HCT116 (cell line): ENCODE data around the gene RIPK4. TPM values are rescaled to one million over a fixed set of nuclear protein-coding genes. Genes with fewer than 3 reads are reported as not detected.
"Not testable (repeated sequence)": the region's sequence is repeated elsewhere in the genome, so short reads cannot be mapped to it uniquely, and the experiment has no call there.

Experiments used
- ATAC-seq: fragments of 200-7000 bp; cut with Tn5 transposase; 2 replicates; pipeline ENCODE4 v1.9.1; 2020; ENCODE audit warnings: mild to moderate bottlenecking, moderate library complexity
- BruUV-seq: library from RNA; stranded (reverse); fragments of 400-500 nt; replicated peaks from 2 replicates; lab custom pipeline; 2021; lab: Mats Ljungman, UMichigan
- CTCF ChIA-PET: fragments of 300-600 bp; sonication (Branson Sonifier 250); formaldehyde crosslinking; loops from one replicate; lab custom pipeline; 2021; ENCODE audit warnings: antibody characterized with exemption; lab: Charles Lee
- POLR2A ChIA-PET: fragments of 300-600, 350-600 bp; sonication (Branson Sonifier 250); formaldehyde crosslinking; loops from one replicate; lab custom pipeline; 2021; ENCODE audit warnings: antibody characterized with exemption; lab: Charles Lee
- RAD21 ChIA-PET, 2 experiments: fragments of 300-600 bp; sonication (Branson Sonifier 250); formaldehyde crosslinking; loops; one replicate each; lab custom pipeline; 2023; ENCODE audit warnings: low total read pairs in 2 of 2; ENCODE audit not compliant: uncharacterized antibody in 2 of 2, unreplicated experiment in 2 of 2, low non-redundant PET in 1 of 2; lab: Charles Lee
- DNase-seq: peaks from one replicate; pipeline ENCODE4 v3.0.0-alpha.2; 2010; ENCODE audit warnings: low read depth, low spot score
- H2AFZ ChIP-seq: fragments of 200-600 bp; shearing (Covaris generic), sonication (generic); 2 replicates; pipeline ENCODE4 v1.6.1; 2017; ENCODE audit warnings: low read depth, mixed run types, mixed read lengths, antibody characterized with exemption, low read length; ENCODE audit not compliant: poor library complexity, severe bottlenecking
- H3K27ac ChIP-seq: 2 replicates; pipeline ENCODE4 v1.5.1; 2012; ENCODE audit warnings: low read depth, low read length
- H3K27me3 ChIP-seq: fragments of 200-600 bp; sonication (generic); 2 replicates; pipeline ENCODE4 v1.6.1; 2016; ENCODE audit warnings: mixed run types, low read length, mixed read lengths; ENCODE audit not compliant: insufficient read depth
- H3K36me3 ChIP-seq, 2 experiments: fragments of 200-500 bp in 1 of 2; fragments of 200-600 bp in 1 of 2; sonication (Bioruptor generic) in 1 of 2; sonication (generic) in 1 of 2; 2 replicates each; pipeline versions ENCODE4 v1.5.1 to v1.6.1; 2014 to 2016; ENCODE audit warnings: low read length in 2 of 2, inconsistent platforms in 1 of 2, mixed read lengths in 1 of 2, mixed run types in 1 of 2; ENCODE audit not compliant: insufficient read depth in 2 of 2, control insufficient read depth in 1 of 2
- H3K4me1 ChIP-seq, 2 experiments: fragments of 200-600 bp in 1 of 2; sonication (generic) in 1 of 2; 2 replicates each; pipeline versions ENCODE4 v1.5.1 to v1.6.1; 2012 to 2017; ENCODE audit warnings: low read length in 2 of 2, inconsistent platforms in 1 of 2, mild to moderate bottlenecking in 1 of 2, mixed read lengths in 1 of 2, mixed run types in 1 of 2, moderate library complexity in 1 of 2; ENCODE audit not compliant: insufficient read depth in 2 of 2, control insufficient read depth in 1 of 2
- H3K4me2 ChIP-seq: fragments of 200-600 bp; sonication (generic); 2 replicates; pipeline ENCODE4 v1.6.1; 2017; ENCODE audit warnings: mixed run types, low read length, mixed read lengths
- H3K4me3 ChIP-seq, 2 experiments: fragments of 200-600 bp in 1 of 2; sonication (generic) in 1 of 2; replicated peaks in 1 of 2; 2 replicates each; pipeline ENCODE4 v1.5.1; 2011 to 2016; ENCODE audit warnings: low read length in 2 of 2, control low read depth in 1 of 2, low read depth in 1 of 2, mild to moderate bottlenecking in 1 of 2, mixed read lengths in 1 of 2, mixed run types in 1 of 2
- H3K79me2 ChIP-seq: fragments of 200-600 bp; sonication (generic); 2 replicates; pipeline ENCODE4 v1.6.1; 2017; ENCODE audit warnings: mild to moderate bottlenecking, mixed run types, low read length, moderate library complexity, mixed read lengths; ENCODE audit not compliant: insufficient read depth
- H3K9ac ChIP-seq: fragments of 200-600 bp; sonication (generic); 2 replicates; pipeline ENCODE4 v1.6.1; 2016; ENCODE audit warnings: low read length, mixed read lengths
- H3K9me2 ChIP-seq: fragments of 200-600 bp; sonication (generic), shearing (Covaris generic); 2 replicates; pipeline ENCODE4 v1.6.1; 2017; ENCODE audit warnings: mixed run types, mild to moderate bottlenecking, moderate library complexity; ENCODE audit not compliant: insufficient read depth
- H3K9me3 ChIP-seq, 2 experiments: fragments of 200-500 bp in 1 of 2; fragments of 200-600 bp in 1 of 2; sonication (Bioruptor generic) in 1 of 2; sonication (generic) in 1 of 2; 2 replicates each; pipeline ENCODE4 v1.6.1; 2014 to 2017; ENCODE audit warnings: low read length in 2 of 2, mixed read lengths in 2 of 2, inconsistent platforms in 1 of 2, low read depth in 1 of 2, mild to moderate bottlenecking in 1 of 2, mixed run types in 1 of 2, moderate library complexity in 1 of 2; ENCODE audit not compliant: control insufficient read depth in 1 of 2, insufficient read depth in 1 of 2
- H4K20me1 ChIP-seq: fragments of 200-600 bp; sonication (generic), shearing (Covaris generic); 2 replicates; pipeline ENCODE4 v1.6.1; 2017; ENCODE audit warnings: mixed run types, mild to moderate bottlenecking, moderate library complexity; ENCODE audit not compliant: insufficient read depth
- CBX3 ChIP-seq: IDR thresholded peaks from 2 replicates; pipeline ENCODE4 v1.6.1; 2012; ENCODE audit warnings: low read depth
- EZH2 ChIP-seq: fragments of 200-600 bp; sonication (generic); IDR thresholded peaks from 2 replicates; pipeline ENCODE4 v1.6.1; 2017; ENCODE audit warnings: antibody characterized with exemption, mixed run types
- FOSL1 ChIP-seq: IDR thresholded peaks from 2 replicates; pipeline ENCODE4 v1.6.1; 2012; ENCODE audit warnings: low read depth
- POLR2A ChIP-seq: IDR thresholded peaks from 2 replicates; pipeline ENCODE4 v1.7.0; 2011; ENCODE audit warnings: borderline replicate concordance; ENCODE audit not compliant: insufficient read depth, insufficient read length; ENCODE audit errors: extremely low read depth
- RAD21 ChIP-seq: IDR thresholded peaks from 2 replicates; pipeline ENCODE4 v1.6.1; 2012; ENCODE audit warnings: low read depth, mild to moderate bottlenecking
- YY1 ChIP-seq: IDR thresholded peaks from 2 replicates; pipeline ENCODE4 v1.6.1; 2011; ENCODE audit warnings: low read length, low read depth, moderate library complexity, mild to moderate bottlenecking; ENCODE audit not compliant: insufficient replicate concordance; ENCODE audit errors: extremely low read depth
- intact Hi-C: fragments of 100-400 bp; cut with micrococcal nuclease; formaldehyde crosslinking; loops from 2 replicates; pipeline ENCODE4 v1.10.0; 2022
- total RNA-seq: library from RNA; stranded (reverse); gene quantifications from one replicate; pipeline ENCODE4 v1.2.1, GENCODE V29; 2021; ENCODE audit not compliant: unreplicated experiment
- TF ChIP-seq, protein P1 (sequence below): IDR thresholded peaks from 2 replicates; pipeline ENCODE4 v1.6.1; 2012
- TF ChIP-seq, protein P2 (sequence below): IDR thresholded peaks from 2 replicates; pipeline ENCODE4 v1.6.1; 2012; ENCODE audit warnings: low read depth
- TF ChIP-seq, protein P3 (sequence below): IDR thresholded peaks from 2 replicates; pipeline ENCODE4 v1.6.1; 2011; ENCODE audit warnings: mild to moderate bottlenecking, low read length, moderate library complexity; ENCODE audit not compliant: insufficient replicate concordance; ENCODE audit errors: extremely low read depth

Gene RIPK4
- total RNA-seq, 1 experiment from 2014 or later, result 9.9 TPM

DNA sequence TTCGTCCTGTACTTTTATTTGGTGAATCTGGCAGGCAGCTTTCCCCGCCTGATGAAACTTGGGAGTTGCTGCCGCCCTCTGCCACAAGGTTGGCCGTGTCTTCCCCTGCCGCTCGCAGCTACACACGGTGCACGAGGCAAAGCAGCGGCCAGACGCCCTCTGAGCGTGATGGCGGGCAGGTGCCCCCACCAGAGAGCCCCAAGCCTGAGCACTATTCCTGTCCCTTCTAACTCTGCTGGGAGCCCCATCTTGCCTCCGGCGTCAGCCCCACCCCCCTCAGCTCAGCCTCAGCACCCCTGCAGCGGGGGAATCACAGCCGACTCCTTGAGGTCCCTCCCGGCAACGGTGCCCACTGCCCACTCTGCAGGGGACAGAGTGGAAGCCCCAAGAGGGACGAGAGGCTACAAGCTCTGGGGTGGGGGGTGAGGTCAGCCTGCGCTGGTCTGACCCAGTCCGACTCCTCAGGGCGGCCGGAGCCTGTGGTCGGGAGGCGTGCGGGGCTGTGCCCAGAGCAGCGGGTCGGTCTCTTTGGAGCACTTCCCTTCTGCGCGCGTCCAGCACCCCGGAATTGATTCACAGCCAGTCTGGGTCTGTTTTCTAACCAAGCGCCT is 41.3 kb downstream of the RIPK4 start:
- POLR2A ChIA-PET, result no interaction called here
- CTCF ChIA-PET, result no interaction called here
- RAD21 ChIA-PET, result no interaction called here
- Histone ChIP-seq H3K4me1 (peaks cover 24 to 33% of the 10 kb centered on the region in 2 experiments), H3K27me3 (no peaks in the 10 kb centered on the region), H3K4me2 (0 out of 2 replicates have a peak overlapping the region, but pooled peaks have one; percentile 79), H3K79me2 (no peaks in the 10 kb centered on the region), H3K4me3 (no peak overlapping the region), H3K9me3 (no peaks in the 10 kb centered on the region), H3K9me2 (no peaks in the 10 kb centered on the region), H3K9ac (no peak overlapping the region), H3K27ac (peak overlapping the region; percentile 36; the same call in 1 of the 2 replicates), H3K36me3 (no peaks in the 10 kb centered on the region), H2AFZ (no peak overlapping the region), H4K20me1 (no peaks in the 10 kb centered on the region)
- intact Hi-C loops, result no loop called here
- BruUV-seq, result no TSS peak
- DNase-seq, result no peak
- TF ChIP-seq POLR2A, result no peak
- TF ChIP-seq YY1, result no peak
- TF ChIP-seq, protein P1, sequence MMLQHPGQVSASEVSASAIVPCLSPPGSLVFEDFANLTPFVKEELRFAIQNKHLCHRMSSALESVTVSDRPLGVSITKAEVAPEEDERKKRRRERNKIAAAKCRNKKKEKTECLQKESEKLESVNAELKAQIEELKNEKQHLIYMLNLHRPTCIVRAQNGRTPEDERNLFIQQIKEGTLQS, result no peak
- TF ChIP-seq EZH2, result no peak
- TF ChIP-seq CBX3, result no peak
- TF ChIP-seq FOSL1, result no peak
- TF ChIP-seq RAD21, result no peak
- TF ChIP-seq, protein P2, sequence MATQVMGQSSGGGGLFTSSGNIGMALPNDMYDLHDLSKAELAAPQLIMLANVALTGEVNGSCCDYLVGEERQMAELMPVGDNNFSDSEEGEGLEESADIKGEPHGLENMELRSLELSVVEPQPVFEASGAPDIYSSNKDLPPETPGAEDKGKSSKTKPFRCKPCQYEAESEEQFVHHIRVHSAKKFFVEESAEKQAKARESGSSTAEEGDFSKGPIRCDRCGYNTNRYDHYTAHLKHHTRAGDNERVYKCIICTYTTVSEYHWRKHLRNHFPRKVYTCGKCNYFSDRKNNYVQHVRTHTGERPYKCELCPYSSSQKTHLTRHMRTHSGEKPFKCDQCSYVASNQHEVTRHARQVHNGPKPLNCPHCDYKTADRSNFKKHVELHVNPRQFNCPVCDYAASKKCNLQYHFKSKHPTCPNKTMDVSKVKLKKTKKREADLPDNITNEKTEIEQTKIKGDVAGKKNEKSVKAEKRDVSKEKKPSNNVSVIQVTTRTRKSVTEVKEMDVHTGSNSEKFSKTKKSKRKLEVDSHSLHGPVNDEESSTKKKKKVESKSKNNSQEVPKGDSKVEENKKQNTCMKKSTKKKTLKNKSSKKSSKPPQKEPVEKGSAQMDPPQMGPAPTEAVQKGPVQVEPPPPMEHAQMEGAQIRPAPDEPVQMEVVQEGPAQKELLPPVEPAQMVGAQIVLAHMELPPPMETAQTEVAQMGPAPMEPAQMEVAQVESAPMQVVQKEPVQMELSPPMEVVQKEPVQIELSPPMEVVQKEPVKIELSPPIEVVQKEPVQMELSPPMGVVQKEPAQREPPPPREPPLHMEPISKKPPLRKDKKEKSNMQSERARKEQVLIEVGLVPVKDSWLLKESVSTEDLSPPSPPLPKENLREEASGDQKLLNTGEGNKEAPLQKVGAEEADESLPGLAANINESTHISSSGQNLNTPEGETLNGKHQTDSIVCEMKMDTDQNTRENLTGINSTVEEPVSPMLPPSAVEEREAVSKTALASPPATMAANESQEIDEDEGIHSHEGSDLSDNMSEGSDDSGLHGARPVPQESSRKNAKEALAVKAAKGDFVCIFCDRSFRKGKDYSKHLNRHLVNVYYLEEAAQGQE, result no peak
- TF ChIP-seq, protein P3, sequence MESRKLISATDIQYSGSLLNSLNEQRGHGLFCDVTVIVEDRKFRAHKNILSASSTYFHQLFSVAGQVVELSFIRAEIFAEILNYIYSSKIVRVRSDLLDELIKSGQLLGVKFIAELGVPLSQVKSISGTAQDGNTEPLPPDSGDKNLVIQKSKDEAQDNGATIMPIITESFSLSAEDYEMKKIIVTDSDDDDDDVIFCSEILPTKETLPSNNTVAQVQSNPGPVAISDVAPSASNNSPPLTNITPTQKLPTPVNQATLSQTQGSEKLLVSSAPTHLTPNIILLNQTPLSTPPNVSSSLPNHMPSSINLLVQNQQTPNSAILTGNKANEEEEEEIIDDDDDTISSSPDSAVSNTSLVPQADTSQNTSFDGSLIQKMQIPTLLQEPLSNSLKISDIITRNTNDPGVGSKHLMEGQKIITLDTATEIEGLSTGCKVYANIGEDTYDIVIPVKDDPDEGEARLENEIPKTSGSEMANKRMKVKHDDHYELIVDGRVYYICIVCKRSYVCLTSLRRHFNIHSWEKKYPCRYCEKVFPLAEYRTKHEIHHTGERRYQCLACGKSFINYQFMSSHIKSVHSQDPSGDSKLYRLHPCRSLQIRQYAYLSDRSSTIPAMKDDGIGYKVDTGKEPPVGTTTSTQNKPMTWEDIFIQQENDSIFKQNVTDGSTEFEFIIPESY, result no peak
- no peak for ATAC-seq

DNA sequence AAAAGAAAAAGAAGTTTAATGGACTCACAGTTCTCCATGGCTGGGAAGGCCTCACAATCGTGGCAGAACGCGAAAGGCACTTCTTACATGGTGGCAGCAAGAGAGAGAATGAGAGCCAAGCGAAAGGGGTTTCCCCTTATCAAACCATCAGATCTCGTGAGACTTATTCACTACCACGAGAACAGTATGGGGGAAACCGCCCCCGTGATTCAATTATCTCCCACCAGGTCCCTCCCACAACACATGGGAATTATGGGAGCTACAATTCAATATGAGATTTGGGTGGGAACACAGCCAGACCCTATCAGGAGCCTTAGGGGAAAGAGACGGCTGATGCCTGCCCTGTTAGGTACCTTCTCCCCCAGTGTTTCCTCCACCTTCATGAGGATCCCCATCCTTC is 43.0 kb downstream of the RIPK4 start:
- H3K4me3 ChIP-seq, DNase-seq, ATAC-seq, H3K9me2 ChIP-seq, RAD21 ChIA-PET, H3K4me2 ChIP-seq, intact Hi-C loops, BruUV-seq, H4K20me1 ChIP-seq, H3K9ac ChIP-seq, H3K36me3 ChIP-seq, H2AFZ ChIP-seq, H3K79me2 ChIP-seq, H3K27ac ChIP-seq, H3K27me3 ChIP-seq, H3K9me3 ChIP-seq: not testable (repeated sequence)
- CTCF ChIA-PET, result interaction anchor here (1.3 kb wide), 1 partner anchor 111 kb away, joined by 3 read pairs; no protein-coding TSS in a partner anchor
- peaks cover 24 to 33% of the 10 kb centered on the region in 2 experiments for H3K4me1 ChIP-seq
- POLR2A ChIA-PET, result interaction anchor here (0.6 kb wide), 1 partner anchor 19 kb away, joined by 3 read pairs; no protein-coding TSS in a partner anchor
